ENCODE measurements around the gene RPL13. TPM values are rescaled to one million over a fixed set of nuclear protein-coding genes. Genes with fewer than 3 reads are reported as not detected.

RPL13 gene
- total and polyA plus RNA-seq, 2 of the 8 experiments (the other 6 are each of a cell fraction or from before 2014, with no cell fraction given): 2,162 to 7,384 TPM

DNA sequence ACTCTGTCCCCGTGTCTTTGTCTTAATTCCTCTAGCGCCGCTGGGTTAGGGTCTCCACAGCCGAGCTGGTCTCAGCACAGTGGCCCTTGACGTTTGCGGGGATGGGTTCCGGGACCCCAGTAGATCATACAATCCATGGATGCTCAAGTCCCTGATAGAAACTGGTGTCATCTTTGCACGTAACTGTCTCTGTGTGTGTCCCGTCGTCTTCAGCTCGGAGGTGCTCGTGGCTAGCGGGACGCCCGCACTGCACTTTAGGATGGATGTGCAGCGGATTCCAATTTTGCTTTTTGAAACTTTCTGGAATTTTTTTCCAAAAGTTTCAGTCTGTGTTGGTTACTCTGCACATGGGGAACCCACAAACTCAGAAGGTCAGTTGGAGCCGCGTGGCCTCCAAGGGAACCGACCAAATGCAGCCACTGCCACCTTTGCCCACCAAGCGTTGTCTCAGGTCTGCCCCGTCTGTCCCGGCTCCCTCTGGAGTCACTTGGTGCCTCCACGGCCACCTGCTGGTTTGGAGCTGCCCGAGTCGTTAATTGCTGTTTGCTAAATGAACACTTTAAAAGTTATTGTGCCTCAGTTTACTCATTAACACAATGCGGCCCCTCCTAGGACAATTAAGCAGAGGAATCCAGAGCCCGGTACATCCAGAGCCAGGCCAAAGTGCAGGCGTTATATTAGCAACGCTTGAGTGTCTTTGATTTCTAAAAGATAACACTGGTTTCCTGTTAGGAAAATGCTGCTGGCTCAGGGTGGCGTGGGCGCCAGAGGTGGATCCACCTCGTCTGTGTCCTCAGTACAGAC is 47.7 kb downstream of the RPL13 start:
- H3K23me2 ChIP-seq (ENCODE audit: low read depth, low read length): no peaks in the 10 kb centered on the region
- H2BK12ac ChIP-seq (ENCODE audit: low read depth, low read length): no peak overlapping the region
- no peak overlapping the region for H3K23ac ChIP-seq (ENCODE audit: insufficient read length)
- FAIRE-seq (no peak), DNase-seq (ENCODE audit: low read depth in 1 of 2, low spot score in 2 of 2) (no peak)
- no peaks in the 10 kb centered on the region for H3K9me3 ChIP-seq (ENCODE audit: insufficient read depth in 2 of 2, low read depth in 1 of 2, low read length in 1 of 2)
- ChIA-PET POLR2A (ENCODE audit: partially characterized antibody) (interaction anchor here (0.6 kb wide), 1 partner anchor 29 kb away, joined by 3 read pairs; no protein-coding TSS in a partner anchor), CTCF (ENCODE audit: partially characterized antibody) (interaction anchor here (0.8 to 1.6 kb wide), 7 partner anchors 8 to 90 kb away, joined by 3 to 6 read pairs (median 5); no protein-coding TSS in a partner anchor)
- H3K18ac ChIP-seq (ENCODE audit: extremely low read depth, low read length): no peak overlapping the region; the same call in 1 of the 2 replicates
- no peak overlapping the region for H3K4me2 ChIP-seq (ENCODE audit: insufficient read depth in 1 of 2, low read depth in 2 of 2, low read length in 2 of 2)
- TF ChIP-seq RFX5 (IDR thresholded peaks at IDR 0.05; ENCODE audit: borderline replicate concordance, low read depth, low read length) (no peak), SRF (IDR thresholded peaks at IDR 0.05; ENCODE audit: low read depth, low read length) (no peak), CHD2 (IDR thresholded peaks at IDR 0.05; ENCODE audit: low read length) (no peak), SIX5 (IDR thresholded peaks at IDR 0.05; ENCODE audit: low read depth, low read length) (no peak), POLR2AphosphoS5 (IDR thresholded peaks at IDR 0.05; ENCODE audit: low read depth, low read length) (no peak), TAF7 (optimal IDR thresholded peaks at IDR 0.05; ENCODE audit: borderline replicate concordance, low read depth, low read length) (no peak), BACH1 (IDR thresholded peaks at IDR 0.05; ENCODE audit: low read length) (no peak), ATF3 (IDR thresholded peaks at IDR 0.05; ENCODE audit: insufficient read depth, low read depth, low read length) (no peak), TCF12 (IDR thresholded peaks at IDR 0.05; ENCODE audit: low read depth, low read length) (no peak), RAD21 (IDR thresholded peaks at IDR 0.05 in 1 of 2, conservative IDR thresholded peaks at IDR 0.05 in 1 of 2; ENCODE audit: low read depth in 2 of 2, low read length in 2 of 2) (no peak), SAP30 (IDR thresholded peaks at IDR 0.05; ENCODE audit: insufficient read depth, insufficient replicate concordance, low read length) (no peak)
- no peak overlapping the region for H2BK120ac ChIP-seq (replicated peaks; ENCODE audit: low read depth, low read length)
- H3K4me3 ChIP-seq (ENCODE audit: extremely low read depth in 1 of 4, insufficient read depth in 2 of 4, low read depth in 3 of 4, low read length in 4 of 4): no peak overlapping the region
- no peaks in the 10 kb centered on the region; the same call in 1 of the 2 replicates for H3K79me1 ChIP-seq (ENCODE audit: low read depth, low read length)
- no peak overlapping the region for H3K14ac ChIP-seq (ENCODE audit: insufficient read length)
- H3K9ac ChIP-seq (replicated peaks in 1 of 4; ENCODE audit: extremely low read depth in 1 of 4, low read depth in 3 of 4, low read length in 3 of 4): no peak overlapping the region
- H3K36me3 ChIP-seq (ENCODE audit: control insufficient read depth in 2 of 4, insufficient read depth in 4 of 4, low read length in 3 of 4): no peaks in the 10 kb centered on the region
- no peak overlapping the region for H3K56ac ChIP-seq (replicated peaks; ENCODE audit: insufficient read length, low read depth, low read length)
- no peak overlapping the region for H2BK5ac ChIP-seq (ENCODE audit: low read depth, low read length)
- H2BK15ac ChIP-seq (ENCODE audit: low read length): no peak overlapping the region
- no peak overlapping the region for H2BK20ac ChIP-seq (ENCODE audit: low read length)
- H3K4ac ChIP-seq (replicated peaks; ENCODE audit: insufficient read length, low read depth, low read length): no peak overlapping the region
- no peak overlapping the region for H2AFZ ChIP-seq (ENCODE audit: low read length)
- no peaks in the 10 kb centered on the region for H3K27me3 ChIP-seq (replicated peaks in 1 of 4; ENCODE audit: control insufficient read depth in 3 of 4, extremely low read depth in 1 of 4, insufficient read depth in 3 of 4, low read length in 3 of 4)
- no peak overlapping the region for H4K5ac ChIP-seq (ENCODE audit: insufficient read length, low read depth, low read length)
- H4K8ac ChIP-seq (ENCODE audit: extremely low read depth, insufficient read depth, low read length): no peak overlapping the region
- no peak overlapping the region for H4K91ac ChIP-seq (replicated peaks; ENCODE audit: insufficient read length, low read length)
- no peak overlapping the region for H3K27ac ChIP-seq (ENCODE audit: low read depth, low read length)
- WGBS, 2 experiments (ENCODE audit: extremely low coverage in 1 of 2, insufficient coverage in 1 of 2, insufficient read length in 1 of 2, insufficient replicate concordance in 2 of 2, low coverage in 1 of 2, low lambda C conversion rate in 2 of 2, missing lambda C conversion rate in 1 of 2): 92% methylated on average over 32 of the region's 32 CpGs; no CpG with 5 or more reads in 1 of the 2 experiments
- peaks cover 0 to under 1% of the 10 kb centered on the region in 2 experiments for H4K20me1 ChIP-seq (replicated peaks in 1 of 2; ENCODE audit: control insufficient read depth in 1 of 2, insufficient read depth in 2 of 2, low read length in 2 of 2)
- H2AK5ac ChIP-seq (ENCODE audit: low read depth, low read length): no peak overlapping the region
- peaks cover 0 to 3% (median 2%) of the 10 kb centered on the region in 4 experiments; a peak in 3 of 7 replicates for H3K4me1 ChIP-seq (replicated peaks in 1 of 4; ENCODE audit: control insufficient read depth in 3 of 4, insufficient read depth in 4 of 4, low read length in 3 of 4)
- no peaks in the 10 kb centered on the region for H3K79me2 ChIP-seq (ENCODE audit: control insufficient read depth in 1 of 2, insufficient read depth in 2 of 2, low read length in 2 of 2)

Measured in H1 (cell line).